Glutamatergic neuron (in vitro differentiated cells): ENCODE measurements around the gene NAPSA. TPM values are rescaled to one million over a fixed set of nuclear protein-coding genes. Genes with fewer than 3 reads are reported as not detected.
A peak's percentile ranks its signal among the peaks of the same experiment; 100 is the strongest.
"Not testable (repeated sequence)": the region's sequence is repeated elsewhere in the genome, so short reads cannot be mapped to it uniquely, and the experiment has no call there.

Experiments
- DNase-seq: peaks from one replicate; pipeline ENCODE4 v3.0.0; 2022
- H3K27ac Mint-ChIP-seq: one replicate; pipeline ENCODE4 v1.8.0; 2020; ENCODE audit warnings: mild to moderate bottlenecking, mixed read lengths, inconsistent platforms; ENCODE audit not compliant: unreplicated experiment
- H3K27me3 Mint-ChIP-seq: one replicate; pipeline ENCODE4 v1.8.0; 2020; ENCODE audit warnings: mild to moderate bottlenecking, moderate library complexity, mixed read lengths, inconsistent platforms; ENCODE audit not compliant: unreplicated experiment
- H3K36me3 Mint-ChIP-seq: one replicate; pipeline ENCODE4 v1.8.0; 2020; ENCODE audit warnings: mild to moderate bottlenecking, mixed read lengths, inconsistent platforms; ENCODE audit not compliant: unreplicated experiment
- H3K4me1 Mint-ChIP-seq: one replicate; pipeline ENCODE4 v1.8.0; 2020; ENCODE audit warnings: mild to moderate bottlenecking, low read depth, mixed read lengths, inconsistent platforms; ENCODE audit not compliant: unreplicated experiment
- H3K4me3 Mint-ChIP-seq: one replicate; pipeline ENCODE4 v1.8.0; 2020; ENCODE audit warnings: mild to moderate bottlenecking, mixed read lengths, inconsistent platforms; ENCODE audit not compliant: unreplicated experiment
- H3K9me3 Mint-ChIP-seq: one replicate; pipeline ENCODE4 v1.8.0; 2020; ENCODE audit warnings: mild to moderate bottlenecking, moderate library complexity, mixed read lengths, inconsistent platforms; ENCODE audit not compliant: unreplicated experiment
- total RNA-seq: library from RNA; stranded (reverse); fragmentation: NEBNext Ultra II Directional; extraction: Animal tissue kit (Norgen Biotek cat#: 25700); gene quantifications from one replicate; pipeline ENCODE4 v1.2.1, GENCODE V29; 2021; ENCODE audit not compliant: unreplicated experiment
- TF ChIP-seq, protein P1 (sequence below): fragments of 200-600 bp; sonication (generic); IDR thresholded peaks from one replicate; pipeline ENCODE4 v1.5.0; 2021; ENCODE audit not compliant: partially characterized antibody, unreplicated experiment

The NAPSA gene
- total RNA-seq, 1 donor from 2014 or later = 0.88 TPM

DNA sequence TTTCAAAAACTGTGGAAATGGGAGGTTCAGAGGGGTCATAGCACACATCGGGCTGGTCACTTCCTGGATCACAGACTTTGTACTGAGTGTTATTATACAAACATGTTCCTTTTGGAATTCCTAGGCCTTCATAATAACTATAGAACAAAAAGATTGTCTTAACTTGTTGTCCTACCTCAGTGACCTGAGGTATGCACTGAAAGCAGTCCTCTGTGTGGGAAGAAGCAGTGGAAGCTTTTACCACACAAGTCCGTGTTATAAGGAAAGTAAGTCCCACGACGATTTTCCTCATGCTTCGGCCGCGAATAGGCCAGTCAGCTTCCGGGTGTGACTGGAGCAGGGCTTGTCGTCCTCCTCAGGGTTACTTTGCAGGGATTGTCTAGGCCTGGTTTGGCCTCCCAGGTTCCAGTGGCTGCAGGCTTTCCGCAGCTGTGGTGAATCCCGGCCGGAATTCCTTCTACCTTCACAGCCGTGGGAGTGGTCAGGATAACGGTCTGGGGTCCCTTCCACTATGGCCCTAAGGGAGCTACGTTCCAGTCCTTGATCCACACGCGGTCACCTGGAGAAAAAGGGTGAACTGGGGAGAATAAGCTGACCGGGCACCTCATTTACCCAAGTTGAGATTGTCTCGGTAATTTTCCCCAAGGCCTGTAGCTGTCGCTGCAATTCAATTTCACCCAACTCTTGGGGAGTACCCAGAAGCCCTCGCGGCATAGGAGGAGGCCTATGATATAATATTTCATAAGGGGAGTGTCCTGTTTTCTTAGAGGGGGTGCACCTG, 16.0 kb downstream of the NAPSA start:
- Mint-ChIP-seq H3K36me3 (peaks cover 9% of the 10 kb centered on the region), H3K4me1 (no peaks in the 10 kb centered on the region), H3K4me3 (no peak overlapping the region), H3K27ac (no peak overlapping the region), H3K9me3 (peaks cover 1% of the 10 kb centered on the region), H3K27me3 (no peaks in the 10 kb centered on the region)
- DNase-seq = no peak
- TF ChIP-seq, protein P1, sequence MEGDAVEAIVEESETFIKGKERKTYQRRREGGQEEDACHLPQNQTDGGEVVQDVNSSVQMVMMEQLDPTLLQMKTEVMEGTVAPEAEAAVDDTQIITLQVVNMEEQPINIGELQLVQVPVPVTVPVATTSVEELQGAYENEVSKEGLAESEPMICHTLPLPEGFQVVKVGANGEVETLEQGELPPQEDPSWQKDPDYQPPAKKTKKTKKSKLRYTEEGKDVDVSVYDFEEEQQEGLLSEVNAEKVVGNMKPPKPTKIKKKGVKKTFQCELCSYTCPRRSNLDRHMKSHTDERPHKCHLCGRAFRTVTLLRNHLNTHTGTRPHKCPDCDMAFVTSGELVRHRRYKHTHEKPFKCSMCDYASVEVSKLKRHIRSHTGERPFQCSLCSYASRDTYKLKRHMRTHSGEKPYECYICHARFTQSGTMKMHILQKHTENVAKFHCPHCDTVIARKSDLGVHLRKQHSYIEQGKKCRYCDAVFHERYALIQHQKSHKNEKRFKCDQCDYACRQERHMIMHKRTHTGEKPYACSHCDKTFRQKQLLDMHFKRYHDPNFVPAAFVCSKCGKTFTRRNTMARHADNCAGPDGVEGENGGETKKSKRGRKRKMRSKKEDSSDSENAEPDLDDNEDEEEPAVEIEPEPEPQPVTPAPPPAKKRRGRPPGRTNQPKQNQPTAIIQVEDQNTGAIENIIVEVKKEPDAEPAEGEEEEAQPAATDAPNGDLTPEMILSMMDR = no peak

DNA sequence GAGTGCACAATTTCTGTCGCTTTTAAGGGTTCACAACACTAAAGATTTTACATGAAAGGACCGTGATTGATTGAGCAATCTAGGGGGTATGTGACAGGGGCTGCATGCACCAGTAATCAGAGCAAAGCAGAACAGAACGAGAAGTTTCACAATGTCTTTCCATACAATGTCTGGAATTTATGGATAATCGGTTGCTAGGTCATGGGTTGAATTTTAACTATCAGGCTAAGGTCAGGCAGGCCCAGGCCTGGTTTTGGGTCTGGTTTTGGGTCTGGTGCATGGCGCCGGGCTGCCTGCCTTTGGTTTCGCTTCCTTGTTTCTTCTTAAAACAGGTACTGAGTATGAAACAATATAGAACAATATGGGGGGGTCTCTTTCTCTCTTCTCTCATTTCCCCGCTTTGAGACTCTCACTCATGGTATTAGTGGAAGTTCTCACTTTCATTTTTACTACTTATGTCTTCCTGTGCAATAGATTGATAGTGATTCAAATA, 18.3 kb downstream of the NAPSA start:
- not testable (repeated sequence) for H3K4me3 Mint-ChIP-seq, H3K4me1 Mint-ChIP-seq, H3K27ac Mint-ChIP-seq, H3K27me3 Mint-ChIP-seq, H3K9me3 Mint-ChIP-seq, DNase-seq
- peaks cover 13% of the 10 kb centered on the region for H3K36me3 Mint-ChIP-seq

DNA sequence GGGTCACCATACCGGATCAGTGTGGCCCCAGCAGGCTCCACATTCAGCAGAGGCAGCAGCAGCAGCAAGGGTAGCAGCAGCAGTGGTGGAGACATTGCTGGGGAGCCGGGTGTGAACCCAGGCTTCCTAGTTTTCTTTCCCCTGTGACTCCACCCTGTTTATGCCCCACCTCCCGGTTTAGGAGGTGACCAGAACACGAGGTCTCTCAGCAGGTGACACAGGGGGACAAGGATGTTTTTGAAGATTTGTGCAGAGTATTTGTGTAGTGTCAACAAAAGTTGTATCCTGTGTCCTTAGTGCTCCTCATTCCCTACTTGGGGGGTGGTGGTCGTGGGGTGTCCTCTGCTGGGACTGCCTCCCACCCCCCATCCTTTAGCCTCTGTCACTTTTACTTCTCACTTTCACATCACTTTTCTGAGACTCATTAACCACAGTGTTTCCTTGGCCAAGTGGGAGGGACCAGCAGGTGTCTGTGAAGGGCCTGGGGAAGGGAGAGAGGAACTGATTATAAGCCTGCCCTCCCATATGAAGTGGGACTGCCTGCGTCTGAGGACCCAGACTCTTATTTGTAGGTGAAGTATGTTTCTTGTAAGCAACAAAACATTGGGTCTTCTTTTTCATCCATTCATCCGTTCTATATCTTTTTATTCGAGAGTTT, 20.6 kb downstream of the NAPSA start:
- Mint-ChIP-seq H3K27ac (no peak overlapping the region), H3K36me3 (peaks cover 20% of the 10 kb centered on the region), H3K27me3 (no peaks in the 10 kb centered on the region), H3K4me1 (no peaks in the 10 kb centered on the region), H3K9me3 (peaks cover 1% of the 10 kb centered on the region), H3K4me3 (no peak overlapping the region)
- TF ChIP-seq, protein P1 = no peak
- DNase-seq = no peak

DNA sequence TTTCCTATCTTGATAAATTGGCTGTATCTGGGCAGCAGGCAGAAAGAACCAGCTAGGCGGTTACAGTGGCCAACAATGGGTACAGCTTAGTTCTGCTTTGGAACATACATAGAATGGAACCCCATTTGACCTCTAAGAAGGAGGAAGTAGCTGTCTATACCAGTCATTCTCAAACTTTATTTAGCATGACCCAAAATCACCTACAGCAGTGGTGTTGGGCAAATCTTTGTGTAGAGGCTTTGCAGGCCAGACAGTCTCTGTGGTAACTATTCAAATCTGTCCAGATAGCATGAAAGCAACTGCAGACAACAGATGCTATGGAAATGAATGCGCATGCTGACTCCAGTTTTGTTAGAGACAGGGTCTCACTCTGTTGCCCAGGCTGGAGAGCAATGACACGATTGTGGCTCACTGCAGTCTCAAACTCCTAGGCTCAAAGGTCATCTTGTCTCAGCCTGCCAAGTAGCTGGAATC, 24.3 kb downstream of the NAPSA start:
- TF ChIP-seq, protein P1 = no peak
- Mint-ChIP-seq H3K4me3 (no peak overlapping the region), H3K36me3 (peaks cover 22% of the 10 kb centered on the region), H3K9me3 (peaks cover 1% of the 10 kb centered on the region), H3K27me3 (no peaks in the 10 kb centered on the region), H3K4me1 (no peaks in the 10 kb centered on the region), H3K27ac (no peak overlapping the region)
- no peak for DNase-seq

DNA sequence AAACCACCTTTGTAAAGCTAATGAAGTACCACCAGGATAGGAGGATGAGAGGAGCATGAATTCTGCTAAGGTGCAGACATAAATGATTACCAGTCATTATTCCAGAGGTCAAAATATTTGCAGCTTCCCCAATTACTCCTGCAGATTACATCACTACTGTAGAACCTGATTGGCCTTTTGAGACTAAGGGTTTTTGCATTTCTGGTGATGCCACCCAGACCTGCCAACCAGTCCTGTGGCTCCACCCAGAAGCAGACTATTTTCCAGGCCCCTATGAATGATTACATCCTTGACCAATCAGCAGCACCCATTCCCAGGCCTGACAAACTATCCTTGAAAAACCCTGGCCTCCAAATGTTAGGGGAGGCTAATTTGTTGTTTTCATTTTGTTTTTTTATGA, 25.1 kb downstream of the NAPSA start:
- peaks cover 1% of the 10 kb centered on the region for H3K9me3 Mint-ChIP-seq
- H3K4me1 Mint-ChIP-seq = no peaks in the 10 kb centered on the region
- TF ChIP-seq, protein P1 = no peak
- H3K27me3 Mint-ChIP-seq = no peaks in the 10 kb centered on the region
- peaks cover 20% of the 10 kb centered on the region for H3K36me3 Mint-ChIP-seq
- H3K4me3 Mint-ChIP-seq = no peak overlapping the region
- no peak overlapping the region for H3K27ac Mint-ChIP-seq
- DNase-seq = no peak

DNA sequence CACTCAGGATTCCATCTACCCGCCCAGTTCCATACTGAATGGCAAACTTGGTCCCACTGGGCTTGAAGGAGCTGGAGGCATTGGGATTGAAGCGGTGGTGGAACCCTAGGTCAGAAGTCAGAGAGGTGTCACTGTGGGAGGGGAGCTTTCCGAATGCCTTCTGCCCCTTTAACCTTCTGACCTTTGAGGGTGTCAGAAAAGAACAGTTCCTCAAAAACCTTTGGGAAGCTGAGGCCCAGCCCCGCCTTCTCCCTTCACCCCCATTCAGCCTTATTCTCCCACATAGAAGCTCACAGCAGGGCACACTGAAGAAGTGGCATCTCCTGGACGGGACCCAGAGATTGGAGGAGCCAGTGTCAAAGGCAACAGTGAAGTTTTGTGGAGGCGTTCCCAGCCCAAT, 28.4 kb downstream of the NAPSA start:
- not testable (repeated sequence) for H3K9me3 Mint-ChIP-seq, DNase-seq
- peak overlapping the region; percentile 33 for H3K27ac Mint-ChIP-seq

More for the DNA sequence above, 28.4 kb downstream of the NAPSA start:
- not testable (repeated sequence) for H3K4me3 Mint-ChIP-seq, H3K27me3 Mint-ChIP-seq, H3K4me1 Mint-ChIP-seq
- peaks cover 11% of the 10 kb centered on the region for H3K36me3 Mint-ChIP-seq
